HG03025 (cell line): Measurements from ENCODE around the gene SLC9A5.

Source experiments
- ATAC-seq: cut with Tn5 transposase; IDR thresholded peaks from one replicate; pipeline ENCODE4 v1.9.1; 2021; ENCODE audit warnings: mild to moderate bottlenecking, moderate library complexity; ENCODE audit not compliant: unreplicated experiment, low FRiP score

Gene SLC9A5

GRCh38 chr16:67254801-67255552 is 6.2 kb downstream of the SLC9A5 start:
- no peak for ATAC-seq

- no peak for ATAC-seq
Observed at GRCh38 chr16:67255553-67256221, 6.9 kb downstream of the SLC9A5 start.

- no peak for ATAC-seq
Observed at GRCh38 chr16:67256701-67257230, 8.0 kb downstream of the SLC9A5 start.

- no peak for ATAC-seq
Observed at GRCh38 chr16:67257486-67258160, 8.8 kb downstream of the SLC9A5 start.

GRCh38 chr16:67258161-67258835 is 9.5 kb downstream of the SLC9A5 start:
- ATAC-seq: no peak

GRCh38 chr16:67259705-67260104 is 10.9 kb downstream of the SLC9A5 start:
- ATAC-seq: no peak

GRCh38 chr16:67260426-67261063 is 11.8 kb downstream of the SLC9A5 start:
- no peak for ATAC-seq

GRCh38 chr16:67263201-67263600 is 14.4 kb downstream of the SLC9A5 start:
- ATAC-seq: no peak

GRCh38 chr16:67264277-67264676 is 15.5 kb downstream of the SLC9A5 start:
- ATAC-seq: no peak

- no peak for ATAC-seq
Observed at GRCh38 chr16:67264866-67265265, 16.1 kb downstream of the SLC9A5 start.

GRCh38 chr16:67265834-67266233 is 17.1 kb downstream of the SLC9A5 start:
- ATAC-seq: no peak

- ATAC-seq: no peak
Observed at GRCh38 chr16:67268136-67268579, 19.4 kb downstream of the SLC9A5 start.

- no peak for ATAC-seq
Observed at GRCh38 chr16:67269766-67270165, 21.0 kb downstream of the SLC9A5 start.

GRCh38 chr16:67270931-67271338 is 22.2 kb downstream of the SLC9A5 start:
- no peak for ATAC-seq

GRCh38 chr16:67271446-67271845 is 22.7 kb downstream of the SLC9A5 start:
- no peak for ATAC-seq

GRCh38 chr16:67275321-67275720 is 26.5 kb downstream of the SLC9A5 start:
- ATAC-seq: no peak

- no peak for ATAC-seq
Observed at GRCh38 chr16:67277294-67277998, 28.7 kb downstream of the SLC9A5 start.

- ATAC-seq: no peak
Observed at GRCh38 chr16:67277999-67278772, 29.4 kb downstream of the SLC9A5 start.

- peak; percentile 12 for ATAC-seq
Observed at GRCh38 chr16:67278773-67279295, 30.1 kb downstream of the SLC9A5 start.
